NCI-H146 (cell line): ENCODE data around the gene NCK2.
"Not testable (repeated sequence)": the region's sequence is repeated elsewhere in the genome, so short reads cannot be mapped to it uniquely, and the experiment has no call there.

Source experiments
- DNase-seq: peaks from one replicate; lab custom pipeline; 2025; lab: John Stamatoyannopoulos, UW

Gene NCK2

GRCh38 chr2:105893011-105893995 is 148.6 kb downstream of the NCK2 start:
- DNase-seq: no peak

- no peak for DNase-seq
Measured at GRCh38 chr2:105894327-105894944, 149.7 kb downstream of the NCK2 start.

GRCh38 chr2:105895990-105896764 is 151.5 kb downstream of the NCK2 start:
- DNase-seq: no peak

- no peak for DNase-seq
Measured at GRCh38 chr2:105896765-105897163, 152.1 kb downstream of the NCK2 start.

GRCh38 chr2:105897694-105898093 is 153.0 kb downstream of the NCK2 start:
- DNase-seq: not testable (repeated sequence)

GRCh38 chr2:105903051-105903674 is 158.5 kb downstream of the NCK2 start:
- no peak for DNase-seq

- no peak for DNase-seq
Measured at GRCh38 chr2:105904938-105905337, 160.2 kb downstream of the NCK2 start.

GRCh38 chr2:105906481-105906880 is 161.8 kb downstream of the NCK2 start:
- DNase-seq: no peak

GRCh38 chr2:105907184-105907583 is 162.5 kb downstream of the NCK2 start:
- no peak for DNase-seq

- no peak for DNase-seq
Measured at GRCh38 chr2:105909215-105909614, 164.5 kb downstream of the NCK2 start.

- no peak for DNase-seq
Measured at GRCh38 chr2:105910497-105911238, 166.0 kb downstream of the NCK2 start.

GRCh38 chr2:105911425-105911824 is 166.7 kb downstream of the NCK2 start:
- no peak for DNase-seq

- DNase-seq: no peak
Measured at GRCh38 chr2:105912081-105912480, 167.4 kb downstream of the NCK2 start.

GRCh38 chr2:105915005-105915558 is 170.4 kb downstream of the NCK2 start:
- DNase-seq: no peak

GRCh38 chr2:105917226-105917625 is 172.5 kb downstream of the NCK2 start:
- DNase-seq: no peak

- no peak for DNase-seq
Measured at GRCh38 chr2:105917688-105918087, 173.0 kb downstream of the NCK2 start.

- DNase-seq: peak; percentile 57
Measured at GRCh38 chr2:105919191-105919811, 174.6 kb downstream of the NCK2 start.

GRCh38 chr2:105919826-105920225 is 175.1 kb downstream of the NCK2 start:
- peak; percentile 22 for DNase-seq

GRCh38 chr2:105924271-105924670 is 179.6 kb downstream of the NCK2 start:
- DNase-seq: no peak

GRCh38 chr2:105924932-105925331 is 180.2 kb downstream of the NCK2 start:
- no peak for DNase-seq
